GM21619 (cell line): ENCODE data around the gene P3H2.
"Not testable (repeated sequence)": the region's sequence is repeated elsewhere in the genome, so short reads cannot be mapped to it uniquely, and the experiment has no call there.

Source experiments
- ATAC-seq: cut with Tn5 transposase; IDR thresholded peaks from one replicate; pipeline ENCODE4 v1.9.1; 2021; ENCODE audit not compliant: unreplicated experiment

Gene P3H2, protein sequence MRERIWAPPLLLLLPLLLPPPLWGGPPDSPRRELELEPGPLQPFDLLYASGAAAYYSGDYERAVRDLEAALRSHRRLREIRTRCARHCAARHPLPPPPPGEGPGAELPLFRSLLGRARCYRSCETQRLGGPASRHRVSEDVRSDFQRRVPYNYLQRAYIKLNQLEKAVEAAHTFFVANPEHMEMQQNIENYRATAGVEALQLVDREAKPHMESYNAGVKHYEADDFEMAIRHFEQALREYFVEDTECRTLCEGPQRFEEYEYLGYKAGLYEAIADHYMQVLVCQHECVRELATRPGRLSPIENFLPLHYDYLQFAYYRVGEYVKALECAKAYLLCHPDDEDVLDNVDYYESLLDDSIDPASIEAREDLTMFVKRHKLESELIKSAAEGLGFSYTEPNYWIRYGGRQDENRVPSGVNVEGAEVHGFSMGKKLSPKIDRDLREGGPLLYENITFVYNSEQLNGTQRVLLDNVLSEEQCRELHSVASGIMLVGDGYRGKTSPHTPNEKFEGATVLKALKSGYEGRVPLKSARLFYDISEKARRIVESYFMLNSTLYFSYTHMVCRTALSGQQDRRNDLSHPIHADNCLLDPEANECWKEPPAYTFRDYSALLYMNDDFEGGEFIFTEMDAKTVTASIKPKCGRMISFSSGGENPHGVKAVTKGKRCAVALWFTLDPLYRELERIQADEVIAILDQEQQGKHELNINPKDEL

DNA sequence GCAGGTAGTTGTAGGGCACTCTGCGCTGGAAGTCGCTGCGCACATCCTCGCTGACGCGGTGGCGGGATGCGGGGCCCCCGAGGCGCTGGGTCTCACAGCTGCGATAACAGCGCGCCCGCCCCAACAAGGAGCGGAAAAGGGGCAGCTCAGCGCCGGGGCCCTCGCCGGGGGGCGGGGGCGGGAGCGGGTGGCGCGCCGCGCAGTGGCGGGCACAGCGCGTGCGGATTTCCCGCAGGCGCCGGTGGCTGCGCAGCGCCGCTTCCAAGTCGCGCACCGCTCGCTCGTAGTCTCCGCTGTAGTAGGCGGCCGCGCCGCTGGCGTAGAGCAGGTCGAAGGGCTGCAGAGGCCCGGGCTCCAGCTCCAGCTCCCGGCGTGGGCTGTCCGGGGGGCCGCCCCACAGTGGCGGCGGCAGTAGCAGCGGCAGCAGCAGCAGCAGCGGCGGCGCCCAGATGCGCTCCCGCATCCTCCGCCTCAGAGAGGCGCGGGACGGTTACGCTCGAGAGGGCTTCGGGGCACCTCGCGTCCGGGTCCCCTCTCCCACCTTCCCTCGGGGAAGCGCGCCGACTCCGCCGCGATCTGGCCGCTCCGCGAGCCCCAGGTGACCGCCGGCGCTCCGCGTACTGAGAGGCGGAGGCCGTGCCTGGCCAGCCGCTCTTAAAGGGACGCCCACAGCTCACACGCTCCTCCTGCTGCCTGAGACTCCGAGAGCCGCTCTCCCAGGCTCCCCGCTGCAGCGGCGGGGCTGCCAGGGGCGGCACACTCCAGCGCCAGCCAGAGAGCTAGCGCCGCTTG is at the start of gene P3H2:
TSS of gene P3H2 (minus strand) at position 629 of the 792 bp plus-strand sequence. CDS start at position 463, 166 bp downstream.
- ATAC-seq = no peak

DNA sequence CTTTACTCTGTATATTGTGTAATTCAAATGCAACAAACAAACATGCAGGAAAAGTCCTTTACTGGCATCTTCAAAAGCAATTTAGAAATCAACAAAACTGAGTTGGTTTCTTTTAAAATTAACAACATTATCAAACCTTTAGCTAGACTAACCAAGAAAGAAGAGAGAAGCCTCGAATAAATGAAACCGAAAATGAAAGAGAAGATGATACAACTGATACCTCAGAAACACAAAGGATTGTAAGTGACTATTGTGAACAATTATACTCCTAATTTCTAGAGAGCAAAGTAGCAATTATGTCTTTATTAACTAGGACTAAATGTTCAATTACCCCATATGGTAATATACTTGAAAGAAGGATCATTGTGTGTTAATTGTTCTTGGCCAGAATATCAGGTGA is 49.2 kb upstream of the P3H2 start:
- peak; percentile 82 for ATAC-seq

DNA sequence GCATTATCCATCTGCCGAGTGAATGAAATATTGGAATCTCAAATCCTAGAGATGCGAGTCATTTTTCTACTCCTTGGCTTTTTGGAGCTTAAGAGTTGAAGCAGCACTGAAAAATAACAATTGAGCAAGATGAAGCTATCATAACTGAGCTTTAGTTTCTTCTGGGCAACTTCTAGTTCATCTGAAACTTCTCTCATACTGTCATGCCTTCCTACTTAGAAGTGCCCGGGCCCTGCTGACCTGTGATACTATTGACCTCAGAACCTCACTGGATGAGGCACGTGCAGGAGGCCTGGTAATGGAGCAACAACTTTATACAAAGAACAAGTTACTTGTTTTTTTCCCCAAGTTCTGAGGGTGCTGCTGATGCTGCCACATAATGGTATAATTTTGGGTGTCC is 48.5 kb upstream of the P3H2 start:
- peak; percentile 33 for ATAC-seq

- ATAC-seq = no peak
Measured at GRCh38 chr3:190167936-190168680, 47.4 kb upstream of the P3H2 start.

DNA sequence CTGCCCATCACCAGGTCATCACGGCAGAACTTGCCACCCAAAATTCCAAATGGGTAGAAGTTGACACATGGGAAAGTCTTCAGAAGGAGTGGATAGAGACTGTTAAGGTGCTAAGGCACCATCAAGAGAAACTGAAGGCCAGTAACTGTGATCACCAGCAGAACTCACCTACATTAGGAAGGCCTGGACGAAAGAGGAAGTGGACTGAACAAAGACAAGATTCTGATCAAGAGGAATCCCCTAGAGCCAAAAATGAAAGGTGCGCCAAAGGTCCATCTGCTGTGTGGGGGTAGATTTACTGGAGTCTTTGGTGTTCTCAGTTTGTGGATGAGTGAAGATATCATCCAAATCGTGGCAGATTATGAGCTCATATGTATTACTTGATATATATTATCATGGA is 46.3 kb upstream of the P3H2 start:
- ATAC-seq = no peak

DNA sequence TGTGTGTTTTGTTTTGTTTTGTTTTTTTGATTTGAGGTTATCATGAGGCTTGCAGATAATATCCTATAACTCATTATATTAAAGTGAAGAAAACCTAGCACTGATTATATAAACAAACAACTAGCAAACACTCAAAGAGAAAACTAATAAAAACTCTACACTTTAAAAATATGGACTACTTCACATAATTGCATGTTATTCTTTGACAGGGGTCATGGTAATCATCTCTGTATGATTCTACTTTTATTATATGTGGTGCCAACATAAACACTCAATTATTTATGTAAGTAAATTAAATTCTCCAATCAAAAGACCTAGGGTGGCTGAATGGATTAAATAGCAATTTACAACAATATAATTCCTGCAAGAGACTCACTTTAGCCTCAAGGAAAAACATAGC is 44.6 kb upstream of the P3H2 start:
- ATAC-seq = no peak

GRCh38 chr3:190162013-190162412 is 41.3 kb upstream of the P3H2 start:
- not testable (repeated sequence) for ATAC-seq

DNA sequence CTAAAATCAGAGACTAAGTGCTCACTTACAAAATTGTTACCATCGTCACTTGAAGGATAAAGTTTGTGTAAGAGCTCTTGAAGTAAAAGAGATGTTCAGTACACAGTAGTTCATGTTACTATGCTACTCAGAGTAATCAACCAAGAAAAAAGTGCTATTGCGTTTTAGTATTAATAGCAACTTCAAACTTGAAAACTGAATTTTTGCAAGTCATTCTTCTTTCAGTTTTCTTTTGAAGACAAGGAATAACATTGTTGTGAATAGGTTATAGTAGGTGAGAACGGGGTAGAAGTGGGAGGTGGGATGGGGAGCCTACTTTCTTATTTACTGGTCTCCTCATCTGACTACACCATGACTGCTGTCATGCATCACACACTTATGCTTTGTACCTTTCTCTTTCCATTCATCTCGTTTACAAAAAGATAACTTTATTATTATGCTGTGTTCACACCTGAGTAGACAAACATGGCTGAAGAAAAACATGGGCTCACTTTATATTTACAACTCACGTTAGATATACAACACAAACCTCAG is 39.3 kb upstream of the P3H2 start:
- ATAC-seq = no peak

DNA sequence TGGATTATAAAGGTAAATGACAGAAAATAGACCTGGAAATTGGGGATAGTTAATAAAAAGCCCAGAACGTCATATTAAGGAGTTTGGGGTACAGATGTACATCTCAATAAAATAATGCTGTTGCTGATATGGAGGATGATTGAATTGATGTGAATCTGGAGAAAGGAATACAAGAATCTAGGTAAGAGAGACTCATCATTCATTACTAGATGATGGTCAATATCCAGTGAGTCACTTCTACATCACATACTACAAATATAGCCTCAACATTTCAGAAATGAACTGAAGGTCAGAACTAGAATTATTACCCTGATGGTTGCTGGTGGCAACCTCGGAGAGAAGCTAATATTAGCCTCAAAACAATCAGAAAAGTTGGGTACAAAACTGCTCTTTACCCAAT is 37.6 kb upstream of the P3H2 start:
- ATAC-seq = no peak

- ATAC-seq = no peak
Measured at GRCh38 chr3:190155752-190156151, 35.1 kb upstream of the P3H2 start.

DNA sequence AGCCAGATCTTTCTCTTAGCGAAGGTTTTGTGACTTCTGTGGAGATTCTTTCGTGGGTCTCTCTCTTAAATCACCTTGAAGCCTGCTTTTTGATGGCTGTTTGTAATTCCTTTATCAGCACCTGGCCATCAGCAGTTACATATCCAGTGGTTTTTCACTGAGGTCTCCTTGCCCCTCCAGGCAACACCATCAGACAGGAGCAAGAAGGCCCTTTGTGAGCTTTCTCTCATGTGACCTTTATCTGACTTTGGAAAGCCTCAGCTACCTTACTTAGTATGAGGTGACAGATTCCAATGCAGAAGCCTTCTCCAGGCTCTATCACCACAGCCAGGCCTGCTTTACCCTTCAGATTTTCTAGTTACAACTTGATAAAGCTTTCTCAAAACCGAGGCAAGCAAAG is 30.0 kb upstream of the P3H2 start:
- no peak for ATAC-seq

GRCh38 chr3:190149830-190150619 is 29.3 kb upstream of the P3H2 start:
- ATAC-seq = not testable (repeated sequence)

GRCh38 chr3:190144793-190145192 is 24.1 kb upstream of the P3H2 start:
- not testable (repeated sequence) for ATAC-seq

DNA sequence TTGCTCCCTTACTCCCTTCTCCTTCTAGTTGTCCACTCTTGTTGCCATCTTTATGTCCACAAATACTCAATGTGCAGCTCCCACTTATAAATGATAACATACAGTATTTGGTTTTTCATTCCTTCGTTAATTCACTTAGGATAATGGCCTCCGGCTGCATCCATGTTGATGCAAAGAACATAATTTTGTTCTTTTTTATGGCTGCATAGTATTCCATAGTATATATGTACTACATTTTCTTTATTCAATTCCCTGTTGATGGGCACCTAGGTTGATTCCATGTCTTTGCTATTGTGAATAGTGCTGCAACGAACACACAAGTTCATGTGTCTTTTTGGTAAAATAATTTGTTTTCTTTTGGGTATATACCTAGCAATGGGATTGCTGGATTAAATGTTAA is 21.3 kb upstream of the P3H2 start:
- ATAC-seq = no peak

GRCh38 chr3:190139365-190139764 is 18.7 kb upstream of the P3H2 start:
- ATAC-seq = no peak

GRCh38 chr3:190132371-190132770 is 11.7 kb upstream of the P3H2 start:
- no peak for ATAC-seq

DNA sequence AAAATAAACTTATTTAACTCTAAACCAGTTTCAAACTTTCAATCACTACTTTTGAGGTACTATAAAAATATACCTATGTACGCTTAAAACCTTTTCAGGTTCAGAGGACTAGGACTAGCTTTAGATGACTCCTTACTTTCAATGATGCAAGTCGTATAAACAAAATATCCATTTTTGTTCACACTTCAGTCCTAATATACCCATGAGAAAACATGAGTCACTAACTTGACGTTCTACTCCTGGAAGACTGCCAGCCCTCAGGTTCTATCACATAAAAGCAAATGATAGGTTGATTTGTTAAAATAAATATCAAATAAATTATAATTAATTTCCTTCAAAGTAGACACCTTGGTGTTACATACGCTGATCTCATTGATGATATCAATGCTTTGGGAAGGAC is 10.6 kb upstream of the P3H2 start:
- no peak for ATAC-seq

GRCh38 chr3:190130696-190131095 is 10.0 kb upstream of the P3H2 start:
- ATAC-seq = no peak

DNA sequence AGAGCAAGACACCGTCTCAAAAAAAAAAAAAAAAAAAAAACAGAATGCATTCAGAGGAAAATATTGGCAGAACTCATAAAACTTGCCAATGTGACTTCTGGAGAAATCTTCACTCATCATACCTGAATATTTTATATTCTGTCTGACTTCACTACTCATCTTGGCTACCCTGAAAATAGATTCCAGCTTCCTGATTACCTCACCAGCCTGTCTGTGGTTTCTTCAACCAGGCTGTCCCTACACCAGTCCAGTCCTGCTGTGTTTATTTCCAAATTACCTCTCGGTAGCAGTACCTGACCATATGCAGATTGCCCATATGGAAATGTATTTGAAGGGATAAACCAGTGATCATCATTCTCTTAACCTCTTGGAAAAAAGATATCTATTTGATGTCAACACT is 9.3 kb upstream of the P3H2 start:
- no peak for ATAC-seq

- ATAC-seq = no peak
Measured at GRCh38 chr3:190127797-190128196, 7.1 kb upstream of the P3H2 start.
